Epithelial cell of proximal tubule (primary cell): ENCODE results near the gene DLL1. TPM values are rescaled to one million over a fixed set of nuclear protein-coding genes. Genes with fewer than 3 reads are reported as not detected.

Experiments used
- DNase-seq: peaks from one replicate; pipeline ENCODE4 v3.0.0-alpha.2; 2011; ENCODE audit warnings: low read depth
- H3K4me3 ChIP-seq: 2 replicates; pipeline ENCODE4 v1.5.1; 2011; ENCODE audit warnings: low read depth, mild to moderate bottlenecking, low read length
- CTCF ChIP-seq: conservative IDR thresholded peaks from 2 replicates; pipeline ENCODE4 v1.5.1; 2012; ENCODE audit warnings: low read depth, mild to moderate bottlenecking, low read length
- total RNA-seq: library from RNA; depleted of rRNA; stranded (reverse); fragments of >200 nt; gene quantifications from 2 replicates; pipeline ENCODE4 v1.2.3, GENCODE V29; 2015

The DLL1 gene
- total RNA-seq, 1 donor from 2014 or later: 1.7 TPM

- H3K4me3 ChIP-seq: no peak overlapping the region
- no peak for TF ChIP-seq CTCF
- no peak for DNase-seq
Measured at GRCh38 chr6:170313716-170314295, 22.9 kb upstream of the DLL1 start.

GRCh38 chr6:170312876-170313275, 22.0 kb upstream of the DLL1 start:
- no peak for TF ChIP-seq CTCF
- DNase-seq: no peak
- H3K4me3 ChIP-seq: no peak overlapping the region

- no peak for DNase-seq
- TF ChIP-seq CTCF: no peak
- H3K4me3 ChIP-seq: no peak overlapping the region
Measured at GRCh38 chr6:170311696-170312095, 20.8 kb upstream of the DLL1 start.

GRCh38 chr6:170308761-170309160, 17.9 kb upstream of the DLL1 start:
- no peak for TF ChIP-seq CTCF
- no peak for DNase-seq
- no peak overlapping the region for H3K4me3 ChIP-seq

GRCh38 chr6:170307080-170307545, 16.2 kb upstream of the DLL1 start:
- H3K4me3 ChIP-seq: peak overlapping the region; percentile 76
- no peak for TF ChIP-seq CTCF
- DNase-seq: no peak

GRCh38 chr6:170306324-170307079, 15.6 kb upstream of the DLL1 start, which contains the start of gene FAM120B:
FAM120B (plus strand) TSS chr6:170306758; CDS start chr6:170317391, 10,633 bp downstream.
- no peak for TF ChIP-seq CTCF
- H3K4me3 ChIP-seq: peak within 1 kb of the TSS; percentile 76
- DNase-seq: peak; percentile 37

- H3K4me3 ChIP-seq: peak overlapping the region; percentile 76
- no peak for TF ChIP-seq CTCF
- no peak for DNase-seq
Measured at GRCh38 chr6:170305805-170306323, 15.0 kb upstream of the DLL1 start.
